ENCODE measurements around the gene GJC2.
A peak's percentile ranks its signal among the peaks of the same experiment; 100 is the strongest.
"Not testable (repeated sequence)": the region's sequence is repeated elsewhere in the genome, so short reads cannot be mapped to it uniquely, and the experiment has no call there.

The GJC2 gene

GRCh38 chr1:228171221-228171891 is 21.6 kb downstream of the GJC2 start:
- Histone ChIP-seq H2AFZ (ENCODE audit: low read depth, low read length) (no peak overlapping the region), H3K4me2 (ENCODE audit: insufficient read depth, low read length) (no peak overlapping the region), H4K20me1 (ENCODE audit: insufficient read depth, low read length) (peaks cover 56% of the 10 kb centered on the region), H3K79me2 (ENCODE audit: insufficient read depth, low read length) (peaks cover 46% of the 10 kb centered on the region), H3K9ac (ENCODE audit: low read depth, low read length) (no peak overlapping the region), H3K36me3 (ENCODE audit: insufficient read depth, low read length) (peaks cover 18% of the 10 kb centered on the region), H3K27ac (ENCODE audit: low read length) (no peak overlapping the region), H3K27me3 (ENCODE audit: insufficient read depth, low read length, poor library complexity) (no peaks in the 10 kb centered on the region), H3K4me3 (ENCODE audit: low read depth in 1 of 2, low read length in 2 of 2) (no peak overlapping the region), H3K4me1 (ENCODE audit: insufficient read depth, low read length) (peaks cover 11% of the 10 kb centered on the region), H3K9me3 (ENCODE audit: insufficient read depth, low read length, severe bottlenecking) (no peaks in the 10 kb centered on the region)
- no peak for TF ChIP-seq CTCF (IDR thresholded peaks at IDR 0.05; ENCODE audit: borderline replicate concordance, extremely low read depth, low read length, poor library complexity, severe bottlenecking)
- TF ChIP-seq EZH2 (IDR thresholded peaks at IDR 0.05; ENCODE audit: borderline replicate concordance, low read depth, low read length, severe bottlenecking) = no peak
- no peak for DNase-seq
- ATAC-seq (ENCODE audit: insufficient read depth, low read depth) = no peak

GRCh38 chr1:228172591-228173527 is 23.1 kb downstream of the GJC2 start:
- Histone ChIP-seq H2AFZ (ENCODE audit: low read depth, low read length) (no peak overlapping the region), H3K4me2 (ENCODE audit: insufficient read depth, low read length) (no peak overlapping the region), H3K9me3 (ENCODE audit: insufficient read depth, low read length, severe bottlenecking) (no peaks in the 10 kb centered on the region), H3K4me3 (ENCODE audit: low read depth in 1 of 2, low read length in 2 of 2) (no peak overlapping the region), H3K27ac (ENCODE audit: low read length) (no peak overlapping the region), H3K4me1 (ENCODE audit: insufficient read depth, low read length) (no peaks in the 10 kb centered on the region), H3K27me3 (ENCODE audit: insufficient read depth, low read length, poor library complexity) (no peaks in the 10 kb centered on the region), H3K9ac (ENCODE audit: low read depth, low read length) (no peak overlapping the region), H4K20me1 (ENCODE audit: insufficient read depth, low read length) (peaks cover 51% of the 10 kb centered on the region), H3K79me2 (ENCODE audit: insufficient read depth, low read length) (peaks cover 37% of the 10 kb centered on the region), H3K36me3 (ENCODE audit: insufficient read depth, low read length) (peaks cover 22% of the 10 kb centered on the region)
- TF ChIP-seq CTCF (IDR thresholded peaks at IDR 0.05; ENCODE audit: borderline replicate concordance, extremely low read depth, low read length, poor library complexity, severe bottlenecking) = no peak
- no peak for TF ChIP-seq EZH2 (IDR thresholded peaks at IDR 0.05; ENCODE audit: borderline replicate concordance, low read depth, low read length, severe bottlenecking)
- no peak for ATAC-seq (ENCODE audit: insufficient read depth, low read depth)
- no peak for DNase-seq

- peaks cover 28% of the 10 kb centered on the region for H3K79me2 ChIP-seq (ENCODE audit: insufficient read depth, low read length)
- H3K4me1 ChIP-seq (ENCODE audit: insufficient read depth, low read length); H3K4me2 ChIP-seq (ENCODE audit: insufficient read depth, low read length); H3K9ac ChIP-seq (ENCODE audit: low read depth, low read length); H3K9me3 ChIP-seq (ENCODE audit: insufficient read depth, low read length, severe bottlenecking); H3K27ac ChIP-seq (ENCODE audit: low read length); DNase-seq; H3K4me3 ChIP-seq (ENCODE audit: low read depth in 1 of 2, low read length in 2 of 2); H3K27me3 ChIP-seq (ENCODE audit: insufficient read depth, low read length, poor library complexity); H2AFZ ChIP-seq (ENCODE audit: low read depth, low read length): not testable (repeated sequence)
- H3K36me3 ChIP-seq (ENCODE audit: insufficient read depth, low read length) = peaks cover 21% of the 10 kb centered on the region
- peaks cover 47% of the 10 kb centered on the region for H4K20me1 ChIP-seq (ENCODE audit: insufficient read depth, low read length)
- ATAC-seq (ENCODE audit: insufficient read depth, low read depth) = peak; percentile 49; the same call in 1 of the 3 replicates
Measured at GRCh38 chr1:228173528-228174481, 24.1 kb downstream of the GJC2 start.

Measured in DND-41 (cell line).